ENCODE data around the gene SLC38A11. TPM values are rescaled to one million over a fixed set of nuclear protein-coding genes. Genes with fewer than 3 reads are reported as not detected.

The SLC38A11 gene
- total RNA-seq, 4 donors from 2014 or later, result 2.4 to 12.0 (median 3.3) TPM; not detected in 1

DNA sequence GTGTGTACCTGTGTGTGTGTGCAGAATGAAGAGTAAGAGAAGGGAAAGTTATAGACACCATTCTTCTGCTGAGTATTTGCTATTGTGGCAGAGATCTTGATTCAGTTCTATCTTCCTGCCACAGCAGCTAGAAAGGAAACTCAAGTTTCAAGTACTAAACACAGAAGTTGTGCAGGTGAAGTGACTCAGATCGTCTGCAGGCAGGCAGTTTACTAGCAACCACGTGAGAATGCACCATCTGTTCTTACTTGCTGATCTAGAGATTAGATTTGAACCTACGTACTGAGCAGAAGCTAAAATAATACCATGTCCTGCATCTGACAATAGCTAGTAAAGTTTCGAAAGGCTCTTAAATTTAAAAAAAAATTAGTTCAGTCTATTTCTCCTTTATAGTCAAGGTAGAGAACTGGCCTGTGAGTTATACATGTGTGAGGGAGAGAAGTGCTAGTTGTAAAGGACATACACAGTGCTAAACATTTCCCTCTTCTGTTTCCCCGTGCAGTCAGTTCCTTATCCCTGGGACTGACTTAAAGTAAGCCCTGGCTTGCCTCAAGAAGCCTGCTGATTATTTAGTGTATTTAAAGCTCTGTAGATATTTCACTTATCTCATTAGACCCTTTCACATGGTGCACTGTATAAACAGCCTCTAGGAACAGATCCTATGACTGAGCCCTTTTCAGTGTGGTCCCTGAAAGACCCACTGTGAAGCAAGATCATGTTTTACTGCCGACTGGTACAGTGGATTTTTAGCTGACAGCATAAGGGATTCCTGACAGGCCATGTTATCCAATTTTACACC, 45.0 kb downstream of the SLC38A11 start:
- H3K27me3 ChIP-seq, result no peaks in the 10 kb centered on the region
- no peaks in the 10 kb centered on the region for H3K9me3 ChIP-seq
- no peak overlapping the region for H3K4me3 ChIP-seq
- WGBS, 2 donors (ENCODE audit: low coverage in 1 of 2), result 20 to 25% methylated on average over 6 of the region's 6 CpGs
- TF ChIP-seq CTCF (IDR thresholded peaks at IDR 0.05) (no peak), POLR2AphosphoS5 (IDR thresholded peaks at IDR 0.05) (no peak), EP300 (IDR thresholded peaks at IDR 0.05; ENCODE audit: low read depth) (no peak), POLR2A (IDR thresholded peaks at IDR 0.05) (no peak)
- H3K36me3 ChIP-seq, result no peaks in the 10 kb centered on the region
- H3K4me1 ChIP-seq, result peaks cover 9 to 43% (median 16%) of the 10 kb centered on the region in 4 donors
- intact Hi-C loops (cut with DNase I; ENCODE audit: low total_unique reads) (no loop called here), in situ Hi-C loops (cut with MboI; ENCODE audit: low pct_ligation_motif_present in 1 of 4, low pct_unique_long_range_greater_than_20kb in 1 of 4, low sequenced_read_pairs in 3 of 4) (loop anchor here in 2 of 4 donors (10.0 to 25.0 kb wide), 2 partner anchors 173 to 175 kb away; no protein-coding TSS in a partner anchor)
- peak overlapping the region; percentile 37 to 53 (median 40) for H3K27ac ChIP-seq
- peak; percentile 46 for DNase-seq

DNA sequence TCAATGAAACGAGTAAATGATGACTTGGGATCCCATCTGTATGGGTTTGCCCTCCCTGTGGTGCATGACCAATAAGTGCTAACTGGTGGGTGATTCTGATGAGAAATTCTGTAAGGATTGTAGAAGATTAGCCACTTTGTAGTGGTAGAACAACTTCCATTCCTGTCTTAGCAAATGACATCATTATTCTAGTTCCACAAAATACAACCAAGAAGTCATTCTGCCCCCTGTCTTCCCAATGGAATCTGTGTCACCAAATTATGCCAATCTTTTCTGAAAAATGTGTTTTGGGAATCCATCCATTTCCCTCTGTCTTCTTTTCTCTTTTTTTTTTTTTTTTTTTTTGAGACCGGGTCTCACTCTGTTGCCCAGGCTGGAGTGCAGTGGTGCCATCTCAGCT, 48.4 kb downstream of the SLC38A11 start:
- Histone ChIP-seq H3K9me3 (no peaks in the 10 kb centered on the region), H3K36me3 (no peaks in the 10 kb centered on the region), H3K27ac (no peak overlapping the region), H3K4me3 (no peak overlapping the region), H3K4me1 (peaks cover 8 to 24% (median 11%) of the 10 kb centered on the region in 4 donors), H3K27me3 (no peaks in the 10 kb centered on the region)
- DNase-seq, result no peak
- intact Hi-C loops (cut with DNase I; ENCODE audit: low total_unique reads), result no loop called here
- in situ Hi-C loops (cut with MboI; ENCODE audit: low pct_ligation_motif_present in 1 of 4, low pct_unique_long_range_greater_than_20kb in 1 of 4, low sequenced_read_pairs in 3 of 4), result loop anchor here in 2 of 4 donors (10.0 to 25.0 kb wide), 2 partner anchors 170 to 172 kb away; no protein-coding TSS in a partner anchor
- WGBS, 2 donors (ENCODE audit: low coverage in 1 of 2), result 72% methylated on average over 2 of the region's 2 CpGs; no CpG with 5 or more reads in 1 of the 2 donors
- TF ChIP-seq POLR2AphosphoS5 (IDR thresholded peaks at IDR 0.05), result no peak
- TF ChIP-seq POLR2A (IDR thresholded peaks at IDR 0.05), result no peak
- TF ChIP-seq EP300 (IDR thresholded peaks at IDR 0.05; ENCODE audit: low read depth), result no peak
- no peak for TF ChIP-seq CTCF (IDR thresholded peaks at IDR 0.05)

GRCh38 chr2:164905307-164905706, 50.0 kb downstream of the SLC38A11 start:
- no peaks in the 10 kb centered on the region for H3K36me3 ChIP-seq
- no peak overlapping the region for H3K4me3 ChIP-seq
- peaks cover 0 to 7% (median 3%) of the 10 kb centered on the region in 4 donors for H3K4me1 ChIP-seq
- TF ChIP-seq POLR2AphosphoS5 (IDR thresholded peaks at IDR 0.05) (no peak), CTCF (IDR thresholded peaks at IDR 0.05) (no peak), EP300 (IDR thresholded peaks at IDR 0.05; ENCODE audit: low read depth) (no peak), POLR2A (IDR thresholded peaks at IDR 0.05) (no peak)
- H3K27ac ChIP-seq, result no peak overlapping the region
- H3K27me3 ChIP-seq, result no peaks in the 10 kb centered on the region
- DNase-seq, result no peak
- WGBS, 2 donors (ENCODE audit: low coverage in 1 of 2), result 81 to 96% methylated on average over 3 to 6 of the region's 6 CpGs
- intact Hi-C loops (cut with DNase I; ENCODE audit: low total_unique reads), result no loop called here
- no peaks in the 10 kb centered on the region for H3K9me3 ChIP-seq
- in situ Hi-C loops (cut with MboI; ENCODE audit: low pct_ligation_motif_present in 1 of 4, low pct_unique_long_range_greater_than_20kb in 1 of 4, low sequenced_read_pairs in 3 of 4), result loop anchor here in 2 of 4 donors (10.0 to 25.0 kb wide), 2 partner anchors 168 to 171 kb away; no protein-coding TSS in a partner anchor

DNA sequence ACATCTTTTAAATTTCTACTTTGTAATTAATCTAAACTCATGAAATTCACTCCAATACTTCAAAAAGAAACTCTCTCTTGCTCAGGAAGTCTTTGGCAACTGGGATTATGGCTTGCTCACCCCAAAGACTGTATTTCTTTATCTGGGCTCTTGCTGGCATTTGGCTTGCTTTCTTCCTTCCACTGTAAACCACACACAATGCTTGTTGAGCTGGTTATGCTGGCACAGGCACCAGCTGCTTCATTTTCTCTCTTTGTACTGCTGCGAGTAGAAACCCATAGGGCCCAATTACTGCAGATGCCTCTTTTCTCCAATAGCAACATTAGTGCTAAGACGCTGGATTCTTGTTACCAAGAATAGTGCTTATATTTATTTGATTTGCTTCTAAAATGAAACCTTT, 51.4 kb downstream of the SLC38A11 start:
- intact Hi-C loops (cut with DNase I; ENCODE audit: low total_unique reads), result no loop called here
- WGBS, 2 donors (ENCODE audit: low coverage in 1 of 2), result 56 to 64% methylated on average over 2 of the region's 2 CpGs
- H3K4me3 ChIP-seq, result no peak overlapping the region
- H3K9me3 ChIP-seq, result no peaks in the 10 kb centered on the region
- no peak for DNase-seq
- H3K27me3 ChIP-seq, result no peaks in the 10 kb centered on the region
- no peak overlapping the region for H3K27ac ChIP-seq
- in situ Hi-C loops (cut with MboI; ENCODE audit: low pct_ligation_motif_present in 1 of 4, low pct_unique_long_range_greater_than_20kb in 1 of 4, low sequenced_read_pairs in 3 of 4), result loop anchor here in 2 of 4 donors (10.0 to 25.0 kb wide), 2 partner anchors 167 to 169 kb away; no protein-coding TSS in a partner anchor
- no peaks in the 10 kb centered on the region for H3K36me3 ChIP-seq
- TF ChIP-seq CTCF (IDR thresholded peaks at IDR 0.05) (no peak), POLR2A (IDR thresholded peaks at IDR 0.05) (no peak), POLR2AphosphoS5 (IDR thresholded peaks at IDR 0.05) (no peak), EP300 (IDR thresholded peaks at IDR 0.05; ENCODE audit: low read depth) (no peak)
- no peaks in the 10 kb centered on the region for H3K4me1 ChIP-seq
